GM18508 (cell line): ENCODE measurements around the gene SLC23A2.
"Not testable (repeated sequence)": the region's sequence is repeated elsewhere in the genome, so short reads cannot be mapped to it uniquely, and the experiment has no call there.

Experiments
- ATAC-seq: cut with Tn5 transposase; IDR thresholded peaks from one replicate; pipeline ENCODE4 v1.9.1; 2021; ENCODE audit warnings: moderate number of reproducible peaks; ENCODE audit not compliant: insufficient read depth, unreplicated experiment

Gene SLC23A2

DNA sequence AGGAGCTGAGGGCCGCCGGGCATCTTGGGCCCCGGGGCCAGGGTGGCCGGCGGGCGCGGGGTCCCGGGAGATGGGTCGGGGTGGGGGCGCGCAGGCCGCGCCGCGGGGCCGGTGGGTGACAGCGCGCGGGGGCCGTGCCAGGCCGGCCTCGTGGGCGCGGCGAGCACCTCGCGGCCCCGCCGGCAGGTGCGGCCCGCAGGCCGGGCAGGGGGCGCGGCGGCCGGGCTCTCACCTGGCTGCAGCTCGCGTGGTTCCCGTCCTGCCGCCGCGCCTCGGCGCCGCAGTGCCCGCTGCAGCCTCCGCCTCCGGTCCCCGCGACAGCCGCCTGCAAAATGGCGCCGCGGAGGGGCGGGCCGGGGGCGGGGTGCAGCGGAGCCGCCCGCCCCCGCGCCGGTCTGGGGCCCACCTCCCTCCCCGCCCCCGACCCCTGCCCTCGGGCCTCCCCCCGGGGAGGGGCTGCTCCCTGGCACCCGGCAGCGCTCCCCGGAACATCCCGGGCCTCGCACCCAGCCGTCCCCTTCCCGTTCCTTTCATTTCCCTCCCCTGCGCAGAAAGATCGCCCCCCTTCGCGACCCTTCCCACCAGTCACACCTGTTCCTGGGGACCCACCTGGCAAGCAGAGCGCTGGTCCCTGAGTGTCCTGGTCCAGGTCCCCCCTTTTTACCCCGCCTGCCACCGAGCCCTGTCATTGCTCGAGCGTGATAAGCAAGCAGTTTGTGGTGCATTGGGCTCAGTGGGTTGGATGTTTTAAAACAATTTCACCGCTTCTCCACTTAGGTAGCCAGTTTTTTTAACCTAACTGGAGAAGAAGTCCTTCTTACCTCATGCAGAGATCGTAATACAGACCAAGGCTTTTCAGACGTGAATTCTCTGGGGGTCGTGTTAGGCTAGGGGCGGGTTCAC, at the start of gene SLC23A2:
SLC23A2 (minus strand) TSS at position 337 of the 903 bp plus-strand sequence. CDS start 68,948 bp downstream, outside the sequence.
- ATAC-seq: no peak

DNA sequence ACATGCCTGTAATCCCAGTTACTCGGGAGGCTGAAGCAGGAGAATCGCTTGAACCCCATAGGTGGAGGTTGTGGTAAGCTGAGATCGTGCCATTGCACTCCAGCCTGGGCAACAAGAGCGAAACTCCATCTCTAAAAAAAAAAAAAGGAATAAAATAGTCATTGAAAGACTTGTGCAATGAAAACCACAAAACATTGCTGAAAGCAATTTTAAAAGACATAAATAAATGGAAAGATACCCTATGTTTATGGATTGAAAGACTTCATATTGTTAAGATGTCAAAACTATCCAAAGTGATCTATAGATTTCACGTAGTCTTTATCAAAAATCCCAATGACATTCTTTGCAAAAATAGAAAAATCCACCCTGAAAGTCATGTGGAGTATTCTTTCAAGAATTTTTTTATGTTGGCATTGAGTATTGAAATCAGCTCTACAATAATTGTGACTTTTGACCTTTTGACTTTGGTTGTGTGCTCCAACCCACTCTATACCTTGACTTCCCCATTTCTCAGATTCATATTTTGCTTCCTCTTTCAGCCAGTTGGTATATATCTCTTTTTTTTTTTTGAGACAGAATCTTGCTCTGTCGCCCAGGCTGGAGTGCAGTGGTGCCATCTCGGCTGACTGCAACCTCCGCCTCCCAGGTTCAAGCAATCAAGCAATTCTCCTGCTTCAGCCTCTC, 45.5 kb upstream of the SLC23A2 start:
- no peak for ATAC-seq

DNA sequence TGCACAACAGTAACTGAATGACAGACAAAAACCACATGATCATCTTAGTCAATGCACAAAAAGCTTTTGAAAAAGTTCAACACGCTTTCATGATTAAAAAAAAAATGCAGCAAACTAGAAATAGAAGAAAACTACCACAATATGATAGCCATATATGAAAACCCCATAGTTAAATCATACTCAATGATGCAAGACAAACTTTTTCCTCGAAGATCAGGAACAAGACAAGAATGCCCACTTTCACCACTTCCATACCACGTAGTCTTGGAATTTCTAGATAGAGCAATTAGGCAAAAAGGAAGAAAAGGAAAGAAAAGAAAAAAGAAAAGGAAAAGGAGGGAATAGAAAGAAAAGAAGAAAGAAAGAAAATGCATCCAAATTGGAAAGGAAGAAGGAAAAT, 44.6 kb upstream of the SLC23A2 start:
- no peak for ATAC-seq

DNA sequence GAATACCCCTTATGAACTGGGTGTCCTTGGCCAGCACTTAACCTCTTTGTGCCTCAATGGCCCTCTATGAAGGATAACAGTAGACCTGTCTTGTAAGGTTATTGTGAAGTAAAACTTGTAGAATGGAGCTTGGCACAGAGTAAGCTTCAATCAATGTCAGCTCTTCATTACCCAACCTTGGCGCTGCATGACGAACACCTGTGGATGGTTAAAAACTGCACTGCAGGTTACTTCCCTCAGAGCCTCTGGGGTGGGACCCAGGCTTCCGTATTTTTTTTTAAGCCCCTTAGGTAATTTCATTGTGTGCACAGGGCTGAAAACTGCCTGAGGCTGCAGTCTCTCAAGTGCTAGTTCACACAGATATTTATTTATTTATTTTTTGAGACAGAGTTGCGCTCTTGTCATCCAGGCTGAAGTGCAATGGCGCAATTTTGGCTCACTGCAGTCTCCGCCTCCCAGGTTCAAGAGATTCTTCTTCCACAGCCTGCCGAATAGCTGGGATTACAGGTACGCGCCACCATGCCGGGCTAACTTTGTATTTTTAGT, 42.8 kb upstream of the SLC23A2 start:
- no peak for ATAC-seq

DNA sequence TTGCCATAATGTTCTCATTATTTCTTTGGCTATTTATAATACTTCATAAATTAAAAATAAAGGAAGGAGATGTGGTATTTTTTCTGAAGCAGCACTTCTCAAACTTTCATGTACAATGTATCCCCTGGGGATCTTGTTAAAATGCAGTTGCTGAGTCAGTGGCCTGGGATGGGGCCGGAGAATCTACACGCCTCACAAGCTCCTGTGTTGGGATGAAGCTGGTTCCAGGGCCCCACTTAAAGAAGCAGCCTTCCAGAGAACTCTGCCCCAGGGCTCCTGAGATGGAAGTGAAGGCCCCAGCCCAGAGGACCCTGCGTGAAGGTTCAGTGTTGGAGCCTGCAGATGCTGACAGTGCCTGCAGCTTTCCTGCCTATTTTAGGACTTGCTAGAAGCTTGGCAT, 40.1 kb upstream of the SLC23A2 start:
- no peak for ATAC-seq

DNA sequence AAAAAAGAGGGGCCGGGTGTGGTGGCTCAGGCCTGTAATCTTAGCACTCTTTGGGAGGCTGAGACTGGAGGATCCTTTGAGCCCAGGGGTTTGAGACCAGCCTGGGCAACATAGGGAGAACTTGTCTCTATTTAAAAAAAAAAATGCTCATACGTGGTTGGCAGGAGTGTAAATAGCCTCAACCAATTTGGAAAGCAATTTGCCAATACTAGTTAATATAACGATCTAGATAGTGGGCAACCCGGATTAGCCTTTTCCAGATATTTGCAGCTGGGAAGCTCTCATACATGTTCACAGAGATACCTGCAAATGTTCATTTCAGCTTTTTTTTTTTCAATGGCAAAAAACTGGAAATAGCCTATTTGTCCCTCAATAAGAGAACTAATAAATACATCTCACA, 39.0 kb upstream of the SLC23A2 start:
- ATAC-seq: no peak

DNA sequence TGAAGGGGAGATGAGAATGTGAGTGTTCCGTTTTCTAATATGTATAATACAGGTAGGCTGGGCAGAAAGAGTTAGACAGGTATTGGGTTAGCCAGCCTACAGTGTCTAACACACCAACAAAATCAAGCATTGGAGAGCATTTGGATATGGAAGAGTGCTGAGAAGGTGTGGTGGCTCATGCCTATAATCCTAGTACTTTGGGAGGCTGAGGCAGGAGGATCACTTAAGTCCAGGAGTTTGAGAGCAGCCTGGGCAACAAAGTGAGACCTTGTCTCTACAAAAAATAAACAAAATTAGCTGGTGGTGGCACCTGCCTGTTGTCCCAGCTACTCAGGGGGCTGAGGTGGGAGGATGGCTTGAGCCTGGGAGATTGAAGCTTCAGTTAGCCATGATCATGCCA, 38.6 kb upstream of the SLC23A2 start:
- ATAC-seq: no peak

DNA sequence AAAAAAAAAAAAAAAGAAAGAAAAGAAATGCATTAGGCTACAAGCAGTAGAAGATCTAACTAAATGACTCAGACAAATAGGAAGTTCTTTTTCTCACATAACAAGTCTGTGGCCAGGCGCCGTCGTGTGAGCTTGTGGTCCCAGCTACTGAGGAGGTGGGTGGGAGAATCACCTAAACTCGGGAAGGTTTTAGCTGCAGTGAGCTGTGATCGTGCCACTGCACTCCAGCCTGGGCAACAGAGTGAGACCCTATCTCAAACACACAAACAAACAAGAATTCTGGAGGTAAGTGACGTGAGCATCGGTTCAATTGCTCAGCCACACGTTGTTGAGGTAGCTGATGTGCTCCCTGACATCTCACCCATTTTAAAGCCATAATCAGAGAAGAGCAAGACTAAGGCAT, 37.9 kb upstream of the SLC23A2 start:
- no peak for ATAC-seq

DNA sequence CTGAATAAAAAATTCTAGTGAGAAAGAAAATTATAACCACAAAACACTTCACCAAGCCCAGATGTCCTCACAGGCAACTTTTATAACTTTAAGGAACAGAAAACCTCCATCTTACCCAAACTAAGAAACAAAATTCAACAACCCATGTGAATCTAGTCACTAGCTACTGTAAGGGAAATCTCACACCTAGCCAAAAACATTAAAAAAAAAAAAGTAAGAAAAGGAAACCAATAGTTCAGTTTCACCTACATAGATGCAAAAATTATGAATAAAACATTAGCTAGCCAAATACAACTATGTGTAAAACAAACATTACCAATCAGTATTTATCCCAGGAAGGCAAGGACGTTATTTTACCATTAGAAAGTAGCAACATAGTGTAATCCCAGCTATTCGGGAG, 35.5 kb upstream of the SLC23A2 start:
- ATAC-seq: no peak

DNA sequence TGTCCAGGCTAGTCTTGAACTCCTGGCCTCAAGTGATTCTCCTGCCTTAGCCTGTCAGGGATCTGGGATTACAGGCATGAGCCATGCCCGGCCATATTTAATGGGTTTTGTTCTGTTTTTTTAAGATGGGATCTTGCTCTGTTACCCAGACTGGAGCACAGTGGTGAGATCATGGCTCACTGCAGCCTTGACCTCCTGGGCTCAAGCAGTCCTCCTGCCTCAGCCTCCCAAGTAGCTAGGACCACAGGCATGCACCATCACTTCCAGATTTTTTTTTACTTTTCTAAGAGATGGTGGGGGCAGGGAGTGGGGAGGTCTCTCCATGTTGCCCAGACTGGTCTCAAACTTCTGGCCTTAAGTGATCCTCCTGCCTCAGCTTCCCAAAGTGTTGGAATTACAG, 34.2 kb upstream of the SLC23A2 start:
- not testable (repeated sequence) for ATAC-seq

DNA sequence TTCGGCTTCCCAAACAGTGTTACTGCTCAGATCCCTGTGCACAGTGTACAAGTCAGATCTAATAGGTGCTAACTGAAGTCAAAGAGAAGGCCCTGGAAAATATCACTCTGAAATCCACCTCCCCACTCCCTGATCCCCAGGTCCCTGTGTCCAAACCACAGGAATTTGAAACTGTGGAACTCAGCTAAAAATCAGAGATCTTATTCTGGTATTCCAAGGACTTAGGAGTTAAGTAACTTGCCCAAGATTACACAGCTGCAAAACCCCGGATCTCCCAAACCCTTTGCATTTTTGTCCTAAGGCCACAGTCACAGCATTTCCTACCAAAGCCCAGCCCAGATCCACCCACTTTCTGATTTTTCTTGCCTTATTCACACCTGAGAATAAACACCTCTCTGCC, 32.3 kb upstream of the SLC23A2 start:
- ATAC-seq: no peak

DNA sequence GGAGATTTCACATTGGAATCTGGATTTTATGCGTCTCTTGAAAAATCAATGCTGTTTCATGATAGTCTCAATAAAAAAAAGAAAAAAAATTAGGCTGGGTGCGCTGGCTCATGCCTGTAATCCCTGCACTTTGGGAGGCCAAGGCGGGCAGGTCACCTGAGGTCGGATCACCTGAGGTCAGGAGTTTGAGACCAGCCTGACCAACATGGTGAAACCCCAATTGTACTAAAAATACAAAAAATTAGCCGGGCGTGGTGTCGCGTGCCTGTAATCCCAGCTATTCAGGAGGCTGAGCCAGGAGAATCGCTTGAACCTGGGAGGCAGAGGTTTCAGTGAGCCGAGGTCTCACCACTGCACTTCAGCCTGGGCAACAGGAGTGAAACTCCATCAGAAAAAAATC, 30.4 kb upstream of the SLC23A2 start:
- not testable (repeated sequence) for ATAC-seq

DNA sequence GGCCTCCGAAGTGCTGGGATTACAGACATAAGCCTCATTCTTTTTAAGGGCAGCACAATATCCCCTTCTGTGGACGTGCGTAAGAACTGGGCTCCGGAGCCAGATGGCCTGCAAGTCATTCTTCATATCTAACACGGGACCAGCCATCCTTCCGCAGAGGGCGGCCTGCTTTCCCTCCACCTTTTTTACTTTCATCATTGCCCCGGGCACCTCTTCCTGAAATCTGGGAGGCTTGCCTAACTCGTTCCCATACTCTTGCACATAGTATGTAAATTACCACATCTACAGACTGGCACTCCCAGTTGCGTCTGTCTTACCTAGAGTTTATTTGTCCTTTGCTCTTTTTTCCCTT, 29.9 kb upstream of the SLC23A2 start:
- ATAC-seq: no peak

DNA sequence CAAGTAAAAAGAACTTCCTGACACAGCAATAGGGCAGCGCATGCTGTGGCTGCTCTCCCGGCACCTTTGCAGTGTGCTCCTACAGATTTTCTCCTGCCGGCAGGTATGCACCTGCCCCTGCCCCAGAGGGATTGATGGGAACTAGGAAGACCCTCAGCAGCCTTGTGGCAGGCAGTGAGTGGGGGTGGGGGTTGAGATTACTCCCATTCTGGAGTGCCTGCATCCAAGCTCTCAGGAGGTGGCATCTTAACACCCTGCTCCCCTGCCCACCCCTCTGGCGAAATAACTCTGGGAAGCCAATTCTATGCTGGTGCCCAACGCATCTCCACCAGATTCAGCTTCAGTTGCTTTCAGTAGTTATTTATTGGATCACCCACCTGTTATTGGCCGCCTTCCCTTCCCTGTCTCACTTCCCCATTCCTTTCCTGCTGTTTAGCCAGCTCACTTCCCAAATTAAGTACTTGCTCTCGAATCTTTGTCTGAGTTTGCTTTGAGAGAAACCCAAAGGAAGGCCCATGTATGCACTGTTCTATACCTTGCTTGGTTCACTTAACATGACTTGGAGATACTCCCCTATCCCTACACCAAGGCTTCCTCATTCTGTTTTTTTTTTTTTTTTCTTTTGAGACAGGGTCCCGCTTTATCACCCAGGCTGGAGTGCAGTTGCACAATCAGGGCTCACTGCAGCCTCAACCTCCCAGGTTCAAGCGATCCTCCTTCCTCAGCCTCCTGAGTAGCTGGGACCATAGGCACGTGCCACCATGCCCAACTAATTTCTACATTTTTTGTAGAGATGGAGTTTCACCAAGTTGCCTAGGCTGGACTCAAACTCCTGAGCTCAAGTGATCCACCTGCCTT, 29.3 kb upstream of the SLC23A2 start:
- ATAC-seq: no peak

DNA sequence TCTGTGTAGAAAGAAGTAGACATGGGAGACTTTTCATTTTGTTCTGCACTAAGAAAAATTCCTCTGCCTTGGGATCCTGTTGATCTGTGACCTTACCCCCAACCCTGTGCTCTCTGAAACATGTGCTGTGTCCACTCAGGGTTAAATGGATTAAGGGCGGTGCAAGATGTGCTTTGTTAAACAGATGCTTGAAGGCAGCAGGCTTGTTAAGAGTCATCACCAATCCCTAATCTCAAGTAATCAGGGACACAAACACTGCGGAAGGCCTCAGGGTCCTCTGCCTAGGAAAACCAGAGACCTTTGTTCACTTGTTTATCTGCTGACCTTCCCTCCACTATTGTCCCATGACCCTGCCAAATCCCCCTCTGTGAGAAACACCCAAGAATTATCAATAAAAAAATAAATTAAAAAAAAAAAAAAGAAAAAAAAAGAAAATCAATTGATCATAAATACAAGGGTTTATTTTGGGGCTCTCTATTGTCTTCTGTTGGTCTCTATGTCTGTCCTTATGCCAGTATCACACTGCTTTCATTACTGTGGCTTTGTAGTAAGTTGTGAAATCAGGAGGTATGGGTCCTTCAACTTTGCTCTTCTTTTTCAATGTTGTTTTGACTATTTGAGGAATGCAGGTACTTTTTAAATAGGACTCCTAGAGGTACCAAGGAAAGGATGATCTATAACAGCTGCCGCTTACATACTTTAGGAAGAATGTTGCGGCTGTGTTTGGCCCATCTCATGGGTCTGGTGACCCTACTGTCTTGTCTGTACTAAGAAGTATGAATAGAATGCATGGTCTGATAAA, 27.1 kb upstream of the SLC23A2 start:
- ATAC-seq: not testable (repeated sequence)

DNA sequence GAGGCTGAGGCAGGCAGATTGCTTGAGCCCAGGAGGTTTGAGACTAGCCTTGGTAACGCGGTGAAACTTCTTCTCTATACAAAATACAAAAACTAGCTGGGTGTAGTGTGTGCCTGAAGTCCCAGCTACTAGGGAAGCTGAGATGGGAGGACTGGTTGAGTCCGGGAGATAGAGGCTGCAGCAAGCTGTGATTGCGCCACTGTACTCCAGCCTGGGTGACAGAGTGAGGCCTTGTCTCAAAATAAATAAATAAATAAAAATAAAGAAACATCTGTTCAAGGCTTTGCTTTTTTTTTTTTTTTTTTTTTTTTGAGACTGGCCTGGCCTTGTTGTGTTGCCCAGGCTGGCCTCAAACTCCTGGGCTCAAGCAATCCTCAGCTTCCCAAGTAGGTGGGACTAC, 23.7 kb upstream of the SLC23A2 start:
- ATAC-seq: no peak

DNA sequence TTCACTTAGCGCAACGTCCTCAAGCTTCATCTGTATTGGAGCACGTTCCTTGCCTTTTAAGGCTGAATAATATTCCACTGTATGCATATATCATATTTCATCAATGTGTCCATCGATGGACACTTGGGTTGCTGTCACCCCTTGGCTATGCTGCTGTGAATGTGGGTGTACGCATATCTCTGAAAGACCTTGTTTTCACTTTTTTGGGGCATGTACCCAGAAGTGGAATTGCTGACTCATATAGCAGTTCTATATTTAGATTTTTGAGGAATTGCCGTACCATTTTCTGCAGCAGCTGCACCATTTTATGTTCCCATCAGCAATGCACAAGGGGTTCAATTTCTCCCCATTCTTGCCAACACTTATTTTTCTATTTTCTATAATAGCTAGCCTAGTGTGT, 22.8 kb upstream of the SLC23A2 start:
- ATAC-seq: no peak

DNA sequence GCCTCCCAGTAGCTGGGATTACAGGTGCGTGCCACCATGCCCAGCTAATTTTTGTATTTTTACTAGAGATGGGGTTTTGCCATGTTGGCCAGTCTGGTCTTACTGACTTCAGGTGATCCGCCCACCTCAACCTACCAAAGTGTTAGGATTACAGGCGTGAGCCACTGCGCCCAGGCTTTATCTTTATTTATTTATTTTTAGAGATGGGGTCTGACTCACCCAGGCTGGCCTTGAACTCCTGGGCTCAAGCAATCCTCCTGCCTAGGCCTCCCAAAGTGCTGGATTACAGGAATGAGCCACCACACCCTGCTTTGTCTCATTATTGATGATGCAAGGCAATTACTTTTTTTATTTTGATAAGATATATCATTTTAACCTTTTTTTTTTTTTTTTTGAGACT, 21.9 kb upstream of the SLC23A2 start:
- not testable (repeated sequence) for ATAC-seq

DNA sequence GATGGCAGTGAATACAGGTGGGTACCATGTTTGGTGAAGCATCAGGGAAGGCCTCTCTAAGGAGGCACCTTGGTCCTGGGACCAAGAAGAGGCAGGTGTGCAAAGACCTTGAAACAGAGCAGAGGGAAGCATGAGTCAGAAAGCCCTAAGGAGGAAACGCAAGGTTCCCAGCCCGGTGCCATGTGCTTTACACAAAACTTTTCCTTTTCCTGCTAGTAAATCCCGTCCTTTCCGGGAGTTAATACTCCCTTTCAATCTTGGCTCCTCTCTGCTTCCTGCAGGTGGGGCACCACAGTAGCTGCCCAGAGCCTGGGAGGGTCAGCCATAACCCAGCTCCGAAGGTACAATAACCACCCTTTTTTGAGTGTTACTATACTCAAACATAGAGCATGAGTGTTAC, 19.4 kb upstream of the SLC23A2 start:
- ATAC-seq: no peak
